ENCODE data around the gene CERS3. TPM values are rescaled to one million over a fixed set of nuclear protein-coding genes. Genes with fewer than 3 reads are reported as not detected.

The CERS3 gene
- total and polyA plus RNA-seq, 10 of the 15 experiments (the other 5 are each of a cell fraction or from before 2014, with no cell fraction given), result not detected

- TF ChIP-seq, protein P1, sequence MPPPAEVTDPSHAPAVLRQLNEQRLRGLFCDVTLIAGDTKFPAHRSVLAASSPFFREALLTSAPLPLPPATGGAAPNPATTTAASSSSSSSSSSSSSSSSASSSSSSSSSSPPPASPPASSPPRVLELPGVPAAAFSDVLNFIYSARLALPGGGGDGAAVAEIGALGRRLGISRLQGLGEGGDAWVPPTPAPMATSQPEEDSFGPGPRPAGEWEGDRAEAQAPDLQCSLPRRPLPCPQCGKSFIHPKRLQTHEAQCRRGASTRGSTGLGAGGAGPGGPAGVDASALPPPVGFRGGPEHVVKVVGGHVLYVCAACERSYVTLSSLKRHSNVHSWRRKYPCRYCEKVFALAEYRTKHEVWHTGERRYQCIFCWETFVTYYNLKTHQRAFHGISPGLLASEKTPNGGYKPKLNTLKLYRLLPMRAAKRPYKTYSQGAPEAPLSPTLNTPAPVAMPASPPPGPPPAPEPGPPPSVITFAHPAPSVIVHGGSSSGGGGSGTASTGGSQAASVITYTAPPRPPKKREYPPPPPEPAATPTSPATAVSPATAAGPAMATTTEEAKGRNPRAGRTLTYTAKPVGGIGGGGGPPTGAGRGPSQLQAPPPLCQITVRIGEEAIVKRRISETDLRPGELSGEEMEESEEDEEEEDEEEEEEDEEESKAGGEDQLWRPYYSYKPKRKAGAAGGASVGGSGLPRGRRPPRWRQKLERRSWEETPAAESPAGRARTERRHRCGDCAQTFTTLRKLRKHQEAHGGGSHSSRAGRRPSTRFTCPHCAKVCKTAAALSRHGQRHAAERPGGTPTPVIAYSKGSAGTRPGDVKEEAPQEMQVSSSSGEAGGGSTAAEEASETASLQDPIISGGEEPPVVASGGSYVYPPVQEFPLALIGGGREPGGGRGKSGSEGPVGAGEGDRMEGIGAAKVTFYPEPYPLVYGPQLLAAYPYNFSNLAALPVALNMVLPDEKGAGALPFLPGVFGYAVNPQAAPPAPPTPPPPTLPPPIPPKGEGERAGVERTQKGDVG (CRISPR knock-in tag; IDR thresholded peaks at IDR 0.05), result no peak
- TF ChIP-seq HDAC2 (IDR thresholded peaks at IDR 0.05) (no peak), NFIC (IDR thresholded peaks at IDR 0.05; ENCODE audit: low read depth, low read length) (no peak), TAF1 (IDR thresholded peaks at IDR 0.05; ENCODE audit: borderline replicate concordance, low read depth, low read length) (no peak)
Observed at GRCh38 chr15:100495861-100496260, 32.9 kb downstream of the CERS3 start (continued).

DNA sequence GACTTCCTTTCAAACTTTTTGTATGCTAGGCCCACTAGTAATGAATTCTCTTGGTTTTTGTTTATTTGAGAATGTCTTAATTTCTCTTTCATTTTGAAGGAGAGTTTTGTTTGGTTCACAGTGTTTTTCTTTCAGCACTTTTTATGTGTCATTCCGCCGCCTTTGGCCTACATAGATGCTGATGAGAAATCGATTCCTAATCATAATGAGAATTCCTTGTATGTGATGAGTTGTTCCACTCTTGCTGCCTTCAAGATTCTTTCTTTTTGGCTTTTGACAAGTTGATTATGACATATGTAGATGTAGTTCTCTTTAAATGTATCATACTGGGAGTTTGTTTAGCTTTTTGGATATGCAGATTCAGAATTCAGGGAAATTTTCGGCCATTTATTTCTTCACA lies 35.5 kb downstream of the CERS3 start:
- no peaks in the 10 kb centered on the region for H3K27me3 ChIP-seq (replicated peaks in 1 of 2; ENCODE audit: control insufficient read depth in 2 of 2, insufficient read depth in 2 of 2, low read length in 1 of 2)
- no peaks in the 10 kb centered on the region for H3K79me2 ChIP-seq (ENCODE audit: control insufficient read depth, insufficient read depth, low read length)
- ATAC-seq, result no peak
- no peaks in the 10 kb centered on the region for H3K4me1 ChIP-seq (ENCODE audit: control insufficient read depth, insufficient read depth, low read length)
- BruUV-seq (replicated peaks), result no TSS peak
- TF ChIP-seq MYB (IDR thresholded peaks at IDR 0.05; ENCODE audit: borderline replicate concordance, low read depth, low read length) (no peak), FOXM1 (IDR thresholded peaks at IDR 0.05; ENCODE audit: low read depth, low read length) (no peak), TCF3 (IDR thresholded peaks at IDR 0.05; ENCODE audit: borderline replicate concordance, insufficient read depth, low read depth, low read length) (no peak), SP1 (IDR thresholded peaks at IDR 0.05; ENCODE audit: low read depth, low read length) (no peak)
- TF ChIP-seq, protein P2, sequence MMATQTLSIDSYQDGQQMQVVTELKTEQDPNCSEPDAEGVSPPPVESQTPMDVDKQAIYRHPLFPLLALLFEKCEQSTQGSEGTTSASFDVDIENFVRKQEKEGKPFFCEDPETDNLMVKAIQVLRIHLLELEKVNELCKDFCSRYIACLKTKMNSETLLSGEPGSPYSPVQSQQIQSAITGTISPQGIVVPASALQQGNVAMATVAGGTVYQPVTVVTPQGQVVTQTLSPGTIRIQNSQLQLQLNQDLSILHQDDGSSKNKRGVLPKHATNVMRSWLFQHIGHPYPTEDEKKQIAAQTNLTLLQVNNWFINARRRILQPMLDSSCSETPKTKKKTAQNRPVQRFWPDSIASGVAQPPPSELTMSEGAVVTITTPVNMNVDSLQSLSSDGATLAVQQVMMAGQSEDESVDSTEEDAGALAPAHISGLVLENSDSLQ (IDR thresholded peaks at IDR 0.05), result no peak
- H3K4me2 ChIP-seq (ENCODE audit: control insufficient read depth, insufficient read depth), result no peak overlapping the region
- in situ Hi-C loops (cut with MboI) (no loop called here), intact Hi-C loops (cut with micrococcal nuclease; ENCODE audit: unreplicated experiment) (no loop called here)
- H4K20me1 ChIP-seq (ENCODE audit: control insufficient read depth, insufficient read depth), result no peaks in the 10 kb centered on the region
- H3K9me3 ChIP-seq (replicated peaks; ENCODE audit: control insufficient read depth, insufficient read depth, low read length), result no peaks in the 10 kb centered on the region
- DNase-seq (ENCODE audit: low read depth, low spot score), result no peak
- no peaks in the 10 kb centered on the region for H3K36me3 ChIP-seq (ENCODE audit: control insufficient read depth in 2 of 2, insufficient read depth in 2 of 2, low read length in 1 of 2)
- H3K4me3 ChIP-seq, result no peak overlapping the region
- 61% methylated on average over 4 of the region's 4 CpGs for WGBS (ENCODE audit: insufficient coverage, insufficient replicate concordance, low lambda C conversion rate, missing lambda C conversion rate)
- H3K9ac ChIP-seq (ENCODE audit: control insufficient read depth, insufficient read depth, low read length), result no peak overlapping the region
- H2AFZ ChIP-seq (ENCODE audit: control insufficient read depth, low read depth, low read length), result no peak overlapping the region
- FAIRE-seq, result no peak
- POLR2A ChIA-PET, result no interaction called here
- H3K27ac ChIP-seq (ENCODE audit: control insufficient read depth, insufficient read depth), result no peak overlapping the region
- CTCF ChIA-PET, result no interaction called here
- SMC1A ChIA-PET (ENCODE audit: uncharacterized antibody, unreplicated experiment), result no interaction called here
- RAD21 ChIA-PET (ENCODE audit: unreplicated experiment), result no interaction called here
